ENCODE results near the gene PTPMT1.

DNA sequence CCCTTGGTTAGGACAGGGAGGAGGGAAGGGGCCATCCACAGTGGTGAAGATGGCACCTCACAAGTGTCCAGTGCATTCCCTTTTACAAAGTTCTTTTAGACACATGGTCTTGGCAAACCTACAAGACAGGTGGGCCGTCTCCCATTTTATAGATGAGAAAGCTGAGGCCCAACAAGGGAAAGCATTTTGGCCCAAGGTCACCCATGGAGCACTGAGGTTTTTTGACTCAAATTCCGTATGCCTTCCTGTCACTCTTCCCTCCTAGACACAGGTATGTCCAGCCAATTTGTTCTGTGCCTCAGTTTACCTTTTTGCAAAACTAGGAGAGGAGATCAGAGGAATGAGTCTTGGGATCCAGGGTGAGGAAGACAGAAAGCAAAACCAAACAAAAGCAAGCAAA, 27.6 kb downstream of the PTPMT1 start:
- no peak for TF ChIP-seq EP300 (IDR thresholded peaks at IDR 0.05)
- TF ChIP-seq, protein P1, sequence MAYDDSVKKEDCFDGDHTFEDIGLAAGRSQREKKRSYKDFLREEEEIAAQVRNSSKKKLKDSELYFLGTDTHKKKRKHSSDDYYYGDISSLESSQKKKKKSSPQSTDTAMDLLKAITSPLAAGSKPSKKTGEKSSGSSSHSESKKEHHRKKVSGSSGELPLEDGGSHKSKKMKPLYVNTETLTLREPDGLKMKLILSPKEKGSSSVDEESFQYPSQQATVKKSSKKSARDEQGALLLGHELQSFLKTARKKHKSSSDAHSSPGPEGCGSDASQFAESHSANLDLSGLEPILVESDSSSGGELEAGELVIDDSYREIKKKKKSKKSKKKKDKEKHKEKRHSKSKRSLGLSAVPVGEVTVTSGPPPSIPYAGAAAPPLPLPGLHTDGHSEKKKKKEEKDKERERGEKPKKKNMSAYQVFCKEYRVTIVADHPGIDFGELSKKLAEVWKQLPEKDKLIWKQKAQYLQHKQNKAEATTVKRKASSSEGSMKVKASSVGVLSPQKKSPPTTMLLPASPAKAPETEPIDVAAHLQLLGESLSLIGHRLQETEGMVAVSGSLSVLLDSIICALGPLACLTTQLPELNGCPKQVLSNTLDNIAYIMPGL (CRISPR knock-in tag; IDR thresholded peaks at IDR 0.05; ENCODE audit: borderline replicate concordance) = no peak
- TF ChIP-seq ESRRA (IDR thresholded peaks at IDR 0.05; ENCODE audit: borderline replicate concordance, low read length) = no peak
- no peak for TF ChIP-seq POLR2A (IDR thresholded peaks at IDR 0.05; ENCODE audit: low read length)
- TF ChIP-seq, protein P2, sequence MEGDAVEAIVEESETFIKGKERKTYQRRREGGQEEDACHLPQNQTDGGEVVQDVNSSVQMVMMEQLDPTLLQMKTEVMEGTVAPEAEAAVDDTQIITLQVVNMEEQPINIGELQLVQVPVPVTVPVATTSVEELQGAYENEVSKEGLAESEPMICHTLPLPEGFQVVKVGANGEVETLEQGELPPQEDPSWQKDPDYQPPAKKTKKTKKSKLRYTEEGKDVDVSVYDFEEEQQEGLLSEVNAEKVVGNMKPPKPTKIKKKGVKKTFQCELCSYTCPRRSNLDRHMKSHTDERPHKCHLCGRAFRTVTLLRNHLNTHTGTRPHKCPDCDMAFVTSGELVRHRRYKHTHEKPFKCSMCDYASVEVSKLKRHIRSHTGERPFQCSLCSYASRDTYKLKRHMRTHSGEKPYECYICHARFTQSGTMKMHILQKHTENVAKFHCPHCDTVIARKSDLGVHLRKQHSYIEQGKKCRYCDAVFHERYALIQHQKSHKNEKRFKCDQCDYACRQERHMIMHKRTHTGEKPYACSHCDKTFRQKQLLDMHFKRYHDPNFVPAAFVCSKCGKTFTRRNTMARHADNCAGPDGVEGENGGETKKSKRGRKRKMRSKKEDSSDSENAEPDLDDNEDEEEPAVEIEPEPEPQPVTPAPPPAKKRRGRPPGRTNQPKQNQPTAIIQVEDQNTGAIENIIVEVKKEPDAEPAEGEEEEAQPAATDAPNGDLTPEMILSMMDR (IDR thresholded peaks at IDR 0.05) = no peak
- TF ChIP-seq CEBPB (IDR thresholded peaks at IDR 0.05) = no peak
- TF ChIP-seq EHMT2 (IDR thresholded peaks at IDR 0.05; ENCODE audit: low read depth) = no peak

Data from A549 (cell line).